Measurements from ENCODE around the gene KCNQ2. TPM values are rescaled to one million over a fixed set of nuclear protein-coding genes. Genes with fewer than 3 reads are reported as not detected.

The KCNQ2 gene
- total RNA-seq, 1 experiment from 2014 or later, result 0.25 TPM

GRCh38 chr20:63417738-63418120, 54.7 kb downstream of the KCNQ2 start:
- H3K36me3 Mint-ChIP-seq (ENCODE audit: insufficient read depth, unreplicated experiment), result peaks cover 5% of the 10 kb centered on the region
- Histone ChIP-seq H3K27me3 (replicated peaks; ENCODE audit: control insufficient read depth, insufficient read depth, low read length) (peaks cover 24% of the 10 kb centered on the region), H3K4me3 (ENCODE audit: low read depth, low read length) (no peak overlapping the region), H3K4me1 (no peaks in the 10 kb centered on the region), H3K36me3 (ENCODE audit: control insufficient read depth, insufficient read depth, low read length) (no peaks in the 10 kb centered on the region), H3K9me3 (no peaks in the 10 kb centered on the region)
- H3K4me1 Mint-ChIP-seq (ENCODE audit: low read depth, unreplicated experiment), result no peaks in the 10 kb centered on the region
- POLR2A ChIA-PET, result no interaction called here
- no TSS peak for BruUV-seq (replicated peaks)
- no peak for DNase-seq
- intact Hi-C loops (cut with micrococcal nuclease; ENCODE audit: unreplicated experiment), result no loop called here
- no peak overlapping the region for H3K27ac Mint-ChIP-seq (ENCODE audit: unreplicated experiment)
- no peak overlapping the region for H3K4me3 Mint-ChIP-seq (ENCODE audit: unreplicated experiment)
- H3K9me3 Mint-ChIP-seq (ENCODE audit: unreplicated experiment), result no peaks in the 10 kb centered on the region
- CTCF ChIA-PET, result interaction anchor here (1.0 kb wide), 1 partner anchor 18 kb away, joined by 7 read pairs; no protein-coding TSS in a partner anchor
- TF ChIP-seq CTCF (IDR thresholded peaks at IDR 0.05; ENCODE audit: insufficient read depth in 1 of 2, low read depth in 1 of 2, low read length in 1 of 2, severe bottlenecking in 1 of 2, unreplicated experiment in 1 of 2), result no peak
- peaks cover 65% of the 10 kb centered on the region for H3K27me3 Mint-ChIP-seq (ENCODE audit: insufficient read depth, unreplicated experiment)

- Mint-ChIP-seq H3K4me3 (ENCODE audit: unreplicated experiment) (no peak overlapping the region), H3K36me3 (ENCODE audit: insufficient read depth, unreplicated experiment) (peaks cover 5% of the 10 kb centered on the region), H3K27ac (ENCODE audit: unreplicated experiment) (no peak overlapping the region), H3K4me1 (ENCODE audit: low read depth, unreplicated experiment) (no peaks in the 10 kb centered on the region), H3K27me3 (ENCODE audit: insufficient read depth, unreplicated experiment) (peaks cover 65% of the 10 kb centered on the region), H3K9me3 (ENCODE audit: unreplicated experiment) (no peaks in the 10 kb centered on the region)
- TF ChIP-seq CTCF (IDR thresholded peaks at IDR 0.05; ENCODE audit: insufficient read depth in 1 of 2, low read depth in 1 of 2, low read length in 1 of 2, severe bottlenecking in 1 of 2, unreplicated experiment in 1 of 2), result no peak
- Histone ChIP-seq H3K9me3 (no peaks in the 10 kb centered on the region), H3K36me3 (ENCODE audit: control insufficient read depth, insufficient read depth, low read length) (no peaks in the 10 kb centered on the region), H3K27me3 (replicated peaks; ENCODE audit: control insufficient read depth, insufficient read depth, low read length) (peaks cover 24% of the 10 kb centered on the region), H3K4me1 (no peaks in the 10 kb centered on the region), H3K4me3 (ENCODE audit: low read depth, low read length) (no peak overlapping the region)
- ChIA-PET POLR2A (no interaction called here), CTCF (no interaction called here)
- BruUV-seq (replicated peaks), result no TSS peak
- DNase-seq, result no peak
- intact Hi-C loops (cut with micrococcal nuclease; ENCODE audit: unreplicated experiment), result no loop called here
These were observed 55.2 kb downstream of the KCNQ2 start for GRCh38 chr20:63417097-63417737.

- peaks cover 24% of the 10 kb centered on the region for H3K27me3 ChIP-seq (replicated peaks; ENCODE audit: control insufficient read depth, insufficient read depth, low read length)
- Mint-ChIP-seq H3K27me3 (ENCODE audit: insufficient read depth, unreplicated experiment) (peaks cover 70% of the 10 kb centered on the region), H3K4me1 (ENCODE audit: low read depth, unreplicated experiment) (no peaks in the 10 kb centered on the region), H3K4me3 (ENCODE audit: unreplicated experiment) (no peak overlapping the region), H3K36me3 (ENCODE audit: insufficient read depth, unreplicated experiment) (peaks cover 5% of the 10 kb centered on the region), H3K27ac (ENCODE audit: unreplicated experiment) (no peak overlapping the region), H3K9me3 (ENCODE audit: unreplicated experiment) (no peaks in the 10 kb centered on the region)
- H3K4me1 ChIP-seq, result no peaks in the 10 kb centered on the region
- H3K4me3 ChIP-seq (ENCODE audit: low read depth, low read length), result no peak overlapping the region
- BruUV-seq (replicated peaks), result no TSS peak
- intact Hi-C loops (cut with micrococcal nuclease; ENCODE audit: unreplicated experiment), result no loop called here
- H3K9me3 ChIP-seq, result no peaks in the 10 kb centered on the region
- H3K36me3 ChIP-seq (ENCODE audit: control insufficient read depth, insufficient read depth, low read length), result no peaks in the 10 kb centered on the region
- no peak for DNase-seq
- ChIA-PET CTCF (no interaction called here), POLR2A (no interaction called here)
- TF ChIP-seq CTCF (IDR thresholded peaks at IDR 0.05; ENCODE audit: insufficient read depth in 1 of 2, low read depth in 1 of 2, low read length in 1 of 2, severe bottlenecking in 1 of 2, unreplicated experiment in 1 of 2), result no peak
These were observed 55.8 kb downstream of the KCNQ2 start for GRCh38 chr20:63416631-63417030.

All from Caco-2 (cell line).